SK-N-DZ (cell line): ENCODE data around the gene GIMAP7.
"Not testable (repeated sequence)": the region's sequence is repeated elsewhere in the genome, so short reads cannot be mapped to it uniquely, and the experiment has no call there.

Experiments
- DNase-seq: peaks from one replicate; pipeline ENCODE4 v3.0.0-alpha.2; 2015; ENCODE audit warnings: low spot score

GIMAP7 gene

GRCh38 chr7:150513758-150514157 lies 914 bp upstream of the GIMAP7 start:
- DNase-seq: no peak

GRCh38 chr7:150515248-150516147 lies 826 bp downstream of the GIMAP7 start:
- DNase-seq: no peak

- no peak for DNase-seq
Observed at GRCh38 chr7:150516956-150517745, 2.5 kb downstream of the GIMAP7 start.

GRCh38 chr7:150519310-150519709 lies 4.6 kb downstream of the GIMAP7 start:
- DNase-seq: no peak

GRCh38 chr7:150520145-150520544 lies 5.5 kb downstream of the GIMAP7 start:
- no peak for DNase-seq

- DNase-seq: not testable (repeated sequence)
Observed at GRCh38 chr7:150522931-150523330, 8.3 kb downstream of the GIMAP7 start.

GRCh38 chr7:150524018-150524417 lies 9.3 kb downstream of the GIMAP7 start:
- no peak for DNase-seq

- no peak for DNase-seq
Observed at GRCh38 chr7:150531704-150532103, 17.0 kb downstream of the GIMAP7 start.

GRCh38 chr7:150538259-150538658 lies 23.6 kb downstream of the GIMAP7 start:
- no peak for DNase-seq

- DNase-seq: no peak
Observed at GRCh38 chr7:150553163-150553562, 38.5 kb downstream of the GIMAP7 start.

GRCh38 chr7:150556521-150557138 lies 42.0 kb downstream of the GIMAP7 start:
- DNase-seq: no peak

- no peak for DNase-seq
Observed at GRCh38 chr7:150560486-150560885, 45.8 kb downstream of the GIMAP7 start.

GRCh38 chr7:150562919-150563318 lies 48.2 kb downstream of the GIMAP7 start:
- no peak for DNase-seq

GRCh38 chr7:150564006-150564405 lies 49.3 kb downstream of the GIMAP7 start:
- no peak for DNase-seq

- DNase-seq: no peak
Observed at GRCh38 chr7:150564566-150564965, 49.9 kb downstream of the GIMAP7 start.

- no peak for DNase-seq
Observed at GRCh38 chr7:150565239-150565638, 50.6 kb downstream of the GIMAP7 start.

- no peak for DNase-seq
Observed at GRCh38 chr7:150566123-150566522, 51.5 kb downstream of the GIMAP7 start.

GRCh38 chr7:150566572-150566971 lies 51.9 kb downstream of the GIMAP7 start:
- no peak for DNase-seq

- DNase-seq: no peak
Observed at GRCh38 chr7:150567169-150567568, 52.5 kb downstream of the GIMAP7 start, which contains the start of gene GIMAP4. TSS of gene GIMAP4 (plus strand) at chr7:150567390. CDS start at chr7:150569902, 2,512 bp downstream.

- no peak for DNase-seq
Observed at GRCh38 chr7:150567871-150568301, 53.2 kb downstream of the GIMAP7 start.

GRCh38 chr7:150568714-150569113 lies 54.0 kb downstream of the GIMAP7 start:
- DNase-seq: no peak
